Endothelial cell of umbilical vein (primary cell): ENCODE measurements around the gene SLC6A1. TPM values are rescaled to one million over a fixed set of nuclear protein-coding genes. Genes with fewer than 3 reads are reported as not detected.

Source experiments
- BruUV-seq: library from RNA; stranded (reverse); fragments of 400-500 nt; replicated peaks from 2 replicates; lab custom pipeline; 2021; lab: Mats Ljungman, UMichigan
- CTCF ChIA-PET: fragments of 300-600, 350-600 bp; sonication (Branson Sonifier 250); formaldehyde crosslinking; loops from one replicate; lab custom pipeline; 2021; ENCODE audit warnings: antibody characterized with exemption, inconsistent platforms; lab: Charles Lee
- POLR2A ChIA-PET: fragments of 300-600, 350-600 bp; sonication (Branson Sonifier 250); formaldehyde crosslinking; loops from one replicate; lab custom pipeline; 2021; ENCODE audit warnings: antibody characterized with exemption, inconsistent platforms; lab: Charles Lee
- DNase-seq: peaks from one replicate; pipeline ENCODE4 v3.0.0-alpha.2; 2011; ENCODE audit warnings: low read depth, low spot score
- FAIRE-seq: peaks from 2 replicates; lab custom pipeline; 2011; peaks lifted over from hg19 to GRCh38; lab: Jason Lieb, UNC
- H2AFZ ChIP-seq: 2 replicates; pipeline ENCODE4 v1.6.0; 2012; ENCODE audit warnings: low read depth, low read length, control low read depth, inconsistent platforms
- H3K27ac ChIP-seq: 2 replicates; pipeline ENCODE4 v1.5.1; 2011; ENCODE audit warnings: low read depth, mild to moderate bottlenecking, control low read depth, low read length, moderate library complexity; ENCODE audit not compliant: insufficient read depth
- H3K27me3 ChIP-seq, 2 experiments: 2 replicates each; pipeline versions ENCODE4 v1.6.0 to v1.6.1; 2011; ENCODE audit warnings: low read length in 2 of 2, mixed read lengths in 1 of 2; ENCODE audit not compliant: control insufficient read depth in 2 of 2, insufficient read depth in 2 of 2
- H3K36me3 ChIP-seq, 2 experiments: 2 replicates in 1 of 2; 3 replicates in 1 of 2; pipeline ENCODE4 v1.5.1; 2011; ENCODE audit warnings: low read length in 2 of 2, mild to moderate bottlenecking in 1 of 2, moderate library complexity in 1 of 2; ENCODE audit not compliant: control insufficient read depth in 2 of 2, insufficient read depth in 2 of 2; ENCODE audit errors: extremely low read depth in 1 of 2
- H3K4me1 ChIP-seq: 3 replicates; pipeline ENCODE4 v1.5.1; 2011; ENCODE audit warnings: mild to moderate bottlenecking, low read length; ENCODE audit not compliant: control insufficient read depth, insufficient read depth; ENCODE audit errors: extremely low read depth
- H3K4me2 ChIP-seq: 2 replicates; pipeline ENCODE4 v1.6.1; 2011; ENCODE audit warnings: low read length, control low read depth, mixed read lengths; ENCODE audit not compliant: insufficient read depth
- H3K4me3 ChIP-seq, 3 experiments: fragments of 200-600 bp in 1 of 3; sonication (generic), shearing (Covaris generic) in 1 of 3; replicated peaks in 1 of 3; 2 replicates each; pipeline ENCODE4 v1.5.1; 2011 to 2016; ENCODE audit warnings: control low read depth in 3 of 3, low read length in 3 of 3, mild to moderate bottlenecking in 2 of 3, inconsistent platforms in 1 of 3, low read depth in 1 of 3, moderate library complexity in 1 of 3; ENCODE audit not compliant: insufficient read depth in 1 of 3
- H3K79me2 ChIP-seq: 2 replicates; pipeline ENCODE4 v1.6.0; 2012; ENCODE audit warnings: low read length, inconsistent platforms; ENCODE audit not compliant: control insufficient read depth, insufficient read depth
- H3K9ac ChIP-seq: replicated peaks from 2 replicates; pipeline ENCODE3; 2011; ENCODE audit warnings: low read length, control low read depth; ENCODE audit not compliant: insufficient read depth; ENCODE audit errors: extremely low read depth
- H3K9me1 ChIP-seq: replicated peaks from 3 replicates; pipeline ENCODE4 v1.6.0; 2011; ENCODE audit warnings: mild to moderate bottlenecking, low read length; ENCODE audit not compliant: control insufficient read depth, insufficient read depth; ENCODE audit errors: extremely low read depth
- H3K9me3 ChIP-seq: replicated peaks from 2 replicates; pipeline ENCODE4 v1.5.1; 2012; ENCODE audit warnings: low read length, inconsistent platforms; ENCODE audit not compliant: control insufficient read depth, insufficient read depth
- H4K20me1 ChIP-seq: replicated peaks from 2 replicates; pipeline ENCODE3; 2011; ENCODE audit warnings: mild to moderate bottlenecking, low read length; ENCODE audit not compliant: control insufficient read depth, insufficient read depth; ENCODE audit errors: extremely low read depth
- EZH2 ChIP-seq: IDR thresholded peaks from 2 replicates; pipeline ENCODE4 v1.6.1; 2012; ENCODE audit warnings: borderline replicate concordance, low read depth, mild to moderate bottlenecking, moderate library complexity, low read length, inconsistent platforms; ENCODE audit not compliant: severe bottlenecking
- FOS ChIP-seq: IDR thresholded peaks from 2 replicates; pipeline ENCODE4 v1.6.1; 2011; ENCODE audit warnings: mild to moderate bottlenecking, low read length, moderate library complexity, borderline replicate concordance; ENCODE audit not compliant: insufficient read depth
- GATA2 ChIP-seq: IDR thresholded peaks from 2 replicates; pipeline ENCODE4 v1.7.0; 2011; ENCODE audit warnings: low read depth, mild to moderate bottlenecking, moderate library complexity, mixed read lengths, low read length; ENCODE audit not compliant: insufficient read length, insufficient read depth
- JUN ChIP-seq: IDR thresholded peaks from 2 replicates; pipeline ENCODE4 v1.6.1; 2011; ENCODE audit warnings: borderline replicate concordance, low read depth; ENCODE audit not compliant: insufficient read length, insufficient read depth
- MYC ChIP-seq: IDR thresholded peaks from one replicate; pipeline ENCODE4 v1.6.1; 2011; ENCODE audit warnings: mild to moderate bottlenecking, low read depth, low read length
- POLR2A ChIP-seq: IDR thresholded peaks from 2 replicates; pipeline ENCODE4 v1.6.1; 2012; ENCODE audit warnings: low read depth, mild to moderate bottlenecking, control low read depth, low read length
- POLR2AphosphoS5 ChIP-seq: IDR thresholded peaks from 2 replicates; pipeline ENCODE4 v1.6.1; 2012; ENCODE audit warnings: low read depth, mild to moderate bottlenecking, control low read depth, low read length, moderate library complexity; ENCODE audit not compliant: insufficient read depth
- dilution Hi-C: fragments of 300-500 bp; cut with MboI; formaldehyde crosslinking; loops from one replicate; pipeline ENCODE4 v1.15.0; 2019; ENCODE audit warnings: low sequenced_read_pairs; ENCODE audit not compliant: extremely low pct_ligation_motif_present
- intact Hi-C: fragments of 100-400 bp; cut with micrococcal nuclease; formaldehyde crosslinking; loops from one replicate; pipeline ENCODE4 v1.10.0; 2022
- polyA plus RNA-seq, 4 experiments: library from polyadenylated mRNA; depleted of rRNA in 3 of 4; stranded (reverse) in 3 of 4; unstranded in 1 of 4; fragments of >200 nt; gene quantifications; 2 replicates each; pipeline versions ENCODE4 v1.2.1 to v1.2.3, GENCODE V29; 2011 to 2012; ENCODE audit warnings: missing spikeins in 1 of 4
- total RNA-seq: library from RNA; stranded (reverse); gene quantifications from 2 replicates; pipeline ENCODE4 v1.2.3, GENCODE V29; 2021
- TF ChIP-seq, protein P1 (sequence below): IDR thresholded peaks from 2 replicates; pipeline ENCODE4 v1.6.1; 2011; ENCODE audit not compliant: insufficient read depth, insufficient read length
- TF ChIP-seq, protein P2 (sequence below), 2 donors: IDR thresholded peaks; 1 replicate in 1 of 2; 2 replicates in 1 of 2; pipeline ENCODE4 v1.5.1; 2011; ENCODE audit warnings: low read length in 2 of 2, mild to moderate bottlenecking in 2 of 2, moderate library complexity in 2 of 2, control low read depth in 1 of 2, inconsistent platforms in 1 of 2, low read depth in 1 of 2; ENCODE audit not compliant: insufficient read depth in 1 of 2; ENCODE audit errors: extremely low read depth in 1 of 2

SLC6A1 gene
- total and polyA plus RNA-seq, 2 donors (not counting 3 experiments of a cell fraction or from before 2014, with no cell fraction given), result not detected

DNA sequence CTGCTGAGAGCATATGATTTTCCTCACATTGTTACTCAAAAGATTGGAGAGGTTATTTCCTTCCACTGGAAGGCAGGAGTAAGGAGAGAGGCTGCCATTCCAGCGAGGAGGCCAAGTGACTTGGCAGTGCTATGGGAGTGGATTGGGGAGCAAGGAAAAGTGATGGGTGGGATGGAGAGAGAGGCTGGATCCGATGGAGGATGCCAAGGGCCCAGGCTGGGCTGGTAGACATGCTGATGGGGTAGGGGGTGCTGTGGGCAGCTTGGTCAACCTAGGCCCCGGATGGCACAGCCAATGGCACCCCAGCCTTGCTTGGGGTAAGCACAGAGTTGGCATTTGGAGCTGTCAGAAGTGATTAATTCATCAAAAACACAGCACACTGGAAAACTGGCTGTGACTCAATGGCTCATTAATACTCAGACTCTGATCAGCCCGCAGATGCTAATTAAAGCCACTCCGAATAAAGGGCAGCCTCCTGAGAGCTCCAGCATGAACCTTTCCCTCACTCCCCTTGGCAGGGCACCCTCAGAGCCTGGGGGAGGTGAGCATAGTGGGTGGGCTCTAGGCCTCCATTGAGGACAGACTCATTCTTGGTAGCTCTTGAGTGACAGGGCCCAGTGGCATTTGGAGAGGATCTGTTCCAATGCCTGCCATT lies 22.1 kb upstream of the SLC6A1 start:
- H3K4me1 ChIP-seq, result no peaks in the 10 kb centered on the region
- CTCF ChIA-PET, result interaction anchor here (1.4 kb wide), 1 partner anchor 12 kb away, joined by 4 read pairs; no protein-coding TSS in a partner anchor
- H3K27ac ChIP-seq, result no peak overlapping the region
- no peaks in the 10 kb centered on the region for H3K36me3 ChIP-seq
- no peak overlapping the region for H3K4me3 ChIP-seq
- no peaks in the 10 kb centered on the region for H3K9me3 ChIP-seq
- H3K4me2 ChIP-seq, result no peak overlapping the region
- H3K27me3 ChIP-seq, result no peaks in the 10 kb centered on the region
- no TSS peak for BruUV-seq
- no peak overlapping the region for H2AFZ ChIP-seq
- POLR2A ChIA-PET, result no interaction called here
- TF ChIP-seq MYC (no peak), JUN (no peak), FOS (no peak), GATA2 (no peak), EZH2 (no peak), POLR2AphosphoS5 (no peak), POLR2A (no peak)
- TF ChIP-seq, protein P1, sequence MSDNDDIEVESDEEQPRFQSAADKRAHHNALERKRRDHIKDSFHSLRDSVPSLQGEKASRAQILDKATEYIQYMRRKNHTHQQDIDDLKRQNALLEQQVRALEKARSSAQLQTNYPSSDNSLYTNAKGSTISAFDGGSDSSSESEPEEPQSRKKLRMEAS, result no peak
- TF ChIP-seq, protein P2, sequence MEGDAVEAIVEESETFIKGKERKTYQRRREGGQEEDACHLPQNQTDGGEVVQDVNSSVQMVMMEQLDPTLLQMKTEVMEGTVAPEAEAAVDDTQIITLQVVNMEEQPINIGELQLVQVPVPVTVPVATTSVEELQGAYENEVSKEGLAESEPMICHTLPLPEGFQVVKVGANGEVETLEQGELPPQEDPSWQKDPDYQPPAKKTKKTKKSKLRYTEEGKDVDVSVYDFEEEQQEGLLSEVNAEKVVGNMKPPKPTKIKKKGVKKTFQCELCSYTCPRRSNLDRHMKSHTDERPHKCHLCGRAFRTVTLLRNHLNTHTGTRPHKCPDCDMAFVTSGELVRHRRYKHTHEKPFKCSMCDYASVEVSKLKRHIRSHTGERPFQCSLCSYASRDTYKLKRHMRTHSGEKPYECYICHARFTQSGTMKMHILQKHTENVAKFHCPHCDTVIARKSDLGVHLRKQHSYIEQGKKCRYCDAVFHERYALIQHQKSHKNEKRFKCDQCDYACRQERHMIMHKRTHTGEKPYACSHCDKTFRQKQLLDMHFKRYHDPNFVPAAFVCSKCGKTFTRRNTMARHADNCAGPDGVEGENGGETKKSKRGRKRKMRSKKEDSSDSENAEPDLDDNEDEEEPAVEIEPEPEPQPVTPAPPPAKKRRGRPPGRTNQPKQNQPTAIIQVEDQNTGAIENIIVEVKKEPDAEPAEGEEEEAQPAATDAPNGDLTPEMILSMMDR (IDR thresholded peaks at IDR 0.05; ENCODE audit: extremely low read depth in 1 of 2, insufficient read depth in 1 of 2, low read depth in 1 of 2, low read length in 2 of 2), result no peak
- dilution Hi-C loops, result no loop called here
- no peaks in the 10 kb centered on the region for H4K20me1 ChIP-seq
- no peaks in the 10 kb centered on the region for H3K9me1 ChIP-seq
- no peak for DNase-seq
- H3K79me2 ChIP-seq, result no peaks in the 10 kb centered on the region
- no peak overlapping the region for H3K9ac ChIP-seq
- intact Hi-C loops, result no loop called here
- FAIRE-seq, result no peak
